HEK293 (cell line): ENCODE data around the gene POLDIP2.

Experiments
- EGR2 ChIP-seq: fragments of 450-650 bp; formaldehyde crosslinking; IDR thresholded peaks from 2 replicates; pipeline ENCODE4 v1.5.1; 2016; ENCODE audit warnings: low read depth, missing biosample characterization, missing genetic modification characterization
- GFI1B ChIP-seq: fragments of 450-650 bp; formaldehyde crosslinking; IDR thresholded peaks from 2 replicates; pipeline ENCODE4 v1.5.1; 2016; ENCODE audit warnings: missing biosample characterization, missing genetic modification characterization
- HIC1 ChIP-seq: fragments of 450-650 bp; formaldehyde crosslinking; IDR thresholded peaks from 2 replicates; pipeline ENCODE4 v1.5.1; 2016; ENCODE audit warnings: missing biosample characterization, missing genetic modification characterization
- KLF16 ChIP-seq: fragments of 450-650 bp; formaldehyde crosslinking; IDR thresholded peaks from 2 replicates; pipeline ENCODE4 v1.5.1; 2017; ENCODE audit warnings: missing biosample characterization, missing genetic modification characterization
- KLF9 ChIP-seq: fragments of 450-650 bp; formaldehyde crosslinking; IDR thresholded peaks from 2 replicates; pipeline ENCODE4 v1.5.1; 2016; ENCODE audit warnings: missing biosample characterization, missing genetic modification characterization, low read depth
- SCRT1 ChIP-seq: fragments of 450-650 bp; formaldehyde crosslinking; IDR thresholded peaks from 2 replicates; pipeline ENCODE4 v1.5.1; 2016; ENCODE audit warnings: missing biosample characterization, missing genetic modification characterization, borderline replicate concordance
- SCRT2 ChIP-seq: fragments of 450-650 bp; formaldehyde crosslinking; IDR thresholded peaks from 2 replicates; pipeline ENCODE4 v1.5.1; 2016; ENCODE audit warnings: missing biosample characterization, missing genetic modification characterization
- SP7 ChIP-seq: fragments of 450-650 bp; formaldehyde crosslinking; IDR thresholded peaks from 2 replicates; pipeline ENCODE4 v1.5.1; 2016; ENCODE audit warnings: missing biosample characterization, missing genetic modification characterization
- YY2 ChIP-seq: fragments of 450-650 bp; formaldehyde crosslinking; IDR thresholded peaks from 2 replicates; pipeline ENCODE4 v1.5.1; 2016; ENCODE audit warnings: missing biosample characterization, missing genetic modification characterization
- ZBTB10 ChIP-seq: fragments of 450-650 bp; formaldehyde crosslinking; IDR thresholded peaks from 2 replicates; pipeline ENCODE4 v1.5.1; 2016; ENCODE audit warnings: missing biosample characterization, missing genetic modification characterization
- ZFHX2 ChIP-seq: fragments of 450-650 bp; formaldehyde crosslinking; conservative IDR thresholded peaks from 2 replicates; pipeline ENCODE4 v1.5.1; 2016; ENCODE audit warnings: missing biosample characterization, missing genetic modification characterization
- ZNF114 ChIP-seq: fragments of 450-650 bp; formaldehyde crosslinking; IDR thresholded peaks from 2 replicates; pipeline ENCODE4 v1.5.0; 2017; ENCODE audit warnings: missing biosample characterization, missing genetic modification characterization
- ZNF175 ChIP-seq: fragments of 450-650 bp; formaldehyde crosslinking; IDR thresholded peaks from 2 replicates; pipeline ENCODE4 v1.5.1; 2016; ENCODE audit warnings: missing biosample characterization, missing genetic modification characterization
- ZNF221 ChIP-seq: fragments of 450-650 bp; formaldehyde crosslinking; IDR thresholded peaks from 2 replicates; pipeline ENCODE4 v1.5.1; 2017; ENCODE audit warnings: missing biosample characterization, missing genetic modification characterization, borderline replicate concordance
- ZNF223 ChIP-seq: fragments of 450-650 bp; formaldehyde crosslinking; IDR thresholded peaks from 2 replicates; pipeline ENCODE4 v1.5.1; 2016; ENCODE audit warnings: missing biosample characterization, missing genetic modification characterization
- ZNF292 ChIP-seq: fragments of 450-650 bp; formaldehyde crosslinking; IDR thresholded peaks from 2 replicates; pipeline ENCODE4 v1.5.1; 2016; ENCODE audit warnings: low read depth, missing biosample characterization, missing genetic modification characterization, borderline replicate concordance
- ZNF335 ChIP-seq: fragments of 450-650 bp; formaldehyde crosslinking; conservative IDR thresholded peaks from 2 replicates; pipeline ENCODE4 v1.5.1; 2016; ENCODE audit warnings: missing biosample characterization, missing genetic modification characterization
- ZNF354C ChIP-seq: fragments of 450-650 bp; formaldehyde crosslinking; IDR thresholded peaks from 2 replicates; pipeline ENCODE4 v1.5.1; 2016; ENCODE audit warnings: missing biosample characterization, missing genetic modification characterization, low read depth, borderline replicate concordance
- ZNF433 ChIP-seq: fragments of 450-650 bp; formaldehyde crosslinking; IDR thresholded peaks from 2 replicates; pipeline ENCODE4 v1.5.1; 2016; ENCODE audit warnings: missing biosample characterization, missing genetic modification characterization, low read depth
- ZNF449 ChIP-seq: fragments of 450-650 bp; formaldehyde crosslinking; IDR thresholded peaks from 2 replicates; pipeline ENCODE4 v1.5.1; 2017; ENCODE audit warnings: missing biosample characterization, mild to moderate bottlenecking, missing genetic modification characterization, moderate library complexity
- ZNF544 ChIP-seq: fragments of 450-650 bp; formaldehyde crosslinking; IDR thresholded peaks from 2 replicates; pipeline ENCODE4 v1.5.0; 2017; ENCODE audit warnings: missing biosample characterization, missing genetic modification characterization
- ZNF561 ChIP-seq: fragments of 450-650 bp; IDR thresholded peaks from 2 replicates; pipeline ENCODE4 v1.5.1; 2018; ENCODE audit warnings: missing biosample characterization, missing genetic modification characterization, borderline replicate concordance
- ZNF580 ChIP-seq: fragments of 450-650 bp; formaldehyde crosslinking; IDR thresholded peaks from 2 replicates; pipeline ENCODE4 v1.5.1; 2016; ENCODE audit warnings: missing biosample characterization, missing genetic modification characterization
- ZNF677 ChIP-seq: fragments of 450-650 bp; IDR thresholded peaks from 2 replicates; pipeline ENCODE4 v1.5.0; 2018; ENCODE audit warnings: missing biosample characterization, mild to moderate bottlenecking, missing genetic modification characterization, moderate library complexity
- ZNF76 ChIP-seq: fragments of 450-650 bp; formaldehyde crosslinking; IDR thresholded peaks from 2 replicates; pipeline ENCODE4; 2016; ENCODE audit warnings: low read depth, missing biosample characterization, missing genetic modification characterization, borderline replicate concordance
- ZSCAN23 ChIP-seq: fragments of 450-650 bp; formaldehyde crosslinking; IDR thresholded peaks from 2 replicates; pipeline ENCODE4 v1.5.1; 2016; ENCODE audit warnings: missing biosample characterization, missing genetic modification characterization
- ZSCAN4 ChIP-seq: fragments of 450-650 bp; formaldehyde crosslinking; IDR thresholded peaks from 2 replicates; pipeline ENCODE4 v1.5.1; 2017; ENCODE audit warnings: missing biosample characterization, missing genetic modification characterization
- ZSCAN5A ChIP-seq: fragments of 450-650 bp; formaldehyde crosslinking; IDR thresholded peaks from 2 replicates; pipeline ENCODE4 v1.5.1; 2016; ENCODE audit warnings: missing biosample characterization, missing genetic modification characterization

The POLDIP2 gene

GRCh38 chr17:28371245-28372202 lies 14.2 kb upstream of the POLDIP2 start, which contains the start of gene SARM1 (continued):
- TF ChIP-seq ZNF433 (tag by site-specific recombination): no peak
- TF ChIP-seq HIC1 (tag by site-specific recombination): peak; percentile 85
- no peak for TF ChIP-seq ZNF354C (tag by site-specific recombination)
- TF ChIP-seq KLF16 (tag by site-specific recombination): peak; percentile 40
- peak; percentile 82 for TF ChIP-seq ZNF76 (tag by site-specific recombination)
- peak; percentile 63; the same call in 1 of the 2 replicates for TF ChIP-seq ZSCAN5A (tag by site-specific recombination)
- peak; percentile 53; the same call in 1 of the 2 replicates for TF ChIP-seq YY2 (tag by site-specific recombination)
- TF ChIP-seq ZFHX2 (tag by site-specific recombination): peak; percentile 96
- peak; percentile 84 for TF ChIP-seq ZBTB10
- TF ChIP-seq ZNF223 (tag by site-specific recombination): peak; percentile 100
- TF ChIP-seq ZSCAN4: no peak
- peak; percentile 47 for TF ChIP-seq SP7 (tag by site-specific recombination)
- no peak for TF ChIP-seq ZNF544 (tag by site-specific recombination)
- TF ChIP-seq ZNF561: no peak
- TF ChIP-seq SCRT1: no peak
- TF ChIP-seq ZNF449 (tag by site-specific recombination): no peak
- peak; percentile 73; the same call in 1 of the 2 replicates for TF ChIP-seq ZNF580
- no peak for TF ChIP-seq GFI1B (tag by site-specific recombination)
- no peak for TF ChIP-seq ZNF677 (tag by site-specific recombination)
- peak; percentile 95 for TF ChIP-seq EGR2
- no peak for TF ChIP-seq ZNF221 (tag by site-specific recombination)
- no peak for TF ChIP-seq ZNF292
- TF ChIP-seq SCRT2 (tag by site-specific recombination): 0 out of 2 replicates have a peak, but pooled peaks have one; percentile 11
- TF ChIP-seq ZNF335: peak; percentile 98
- TF ChIP-seq ZSCAN23: peak; percentile 72; the same call in 1 of the 2 replicates
- no peak for TF ChIP-seq ZNF114 (tag by site-specific recombination)
- TF ChIP-seq ZNF175: no peak
- peak; percentile 97 for TF ChIP-seq KLF9 (tag by site-specific recombination)
